ENCODE results near the gene SMIM1. TPM values are rescaled to one million over a fixed set of nuclear protein-coding genes. Genes with fewer than 3 reads are reported as not detected.

SMIM1 gene
- total RNA-seq, 3 donors from 2014 or later (not counting 1 experiment from before 2014, with no cell fraction given): 0.78 to 2.6 (median 1.6) TPM

DNA sequence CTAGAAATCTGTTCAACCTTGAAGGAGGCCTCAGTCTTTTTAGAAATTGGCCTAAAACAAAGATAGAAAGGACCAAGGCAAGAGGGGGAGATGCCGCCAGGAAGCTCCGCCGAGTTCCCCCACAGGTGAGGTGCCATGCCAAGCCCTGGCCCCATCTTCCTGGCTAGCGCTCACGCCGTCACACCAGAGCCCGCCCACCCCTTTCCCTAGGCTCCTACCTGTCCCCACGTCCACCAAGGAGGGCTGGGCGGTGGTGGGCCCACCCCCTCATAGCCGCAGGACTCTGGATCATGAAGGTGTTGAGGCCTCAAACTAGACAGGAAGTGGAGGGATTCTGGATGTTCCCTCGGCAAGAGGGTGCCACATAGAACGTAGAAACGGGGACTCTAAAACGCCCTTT, 35.8 kb upstream of the SMIM1 start:
- no peaks in the 10 kb centered on the region for H3K9me3 ChIP-seq (ENCODE audit: control insufficient read depth, insufficient read depth, low read length)
- H3K4me3 ChIP-seq (ENCODE audit: low read length): no peak overlapping the region
- Mint-ChIP-seq H3K36me3 (no peaks in the 10 kb centered on the region), H3K27me3 (ENCODE audit: low read depth in 2 of 2) (no peaks in the 10 kb centered on the region), H3K9me3 (no peaks in the 10 kb centered on the region), H3K27ac (no peak overlapping the region), H3K4me3 (no peak overlapping the region), H3K4me1 (no peaks in the 10 kb centered on the region)
- H3K4me1 ChIP-seq (ENCODE audit: control insufficient read depth, insufficient read depth, low read length): no peaks in the 10 kb centered on the region
- TF ChIP-seq, protein P1, sequence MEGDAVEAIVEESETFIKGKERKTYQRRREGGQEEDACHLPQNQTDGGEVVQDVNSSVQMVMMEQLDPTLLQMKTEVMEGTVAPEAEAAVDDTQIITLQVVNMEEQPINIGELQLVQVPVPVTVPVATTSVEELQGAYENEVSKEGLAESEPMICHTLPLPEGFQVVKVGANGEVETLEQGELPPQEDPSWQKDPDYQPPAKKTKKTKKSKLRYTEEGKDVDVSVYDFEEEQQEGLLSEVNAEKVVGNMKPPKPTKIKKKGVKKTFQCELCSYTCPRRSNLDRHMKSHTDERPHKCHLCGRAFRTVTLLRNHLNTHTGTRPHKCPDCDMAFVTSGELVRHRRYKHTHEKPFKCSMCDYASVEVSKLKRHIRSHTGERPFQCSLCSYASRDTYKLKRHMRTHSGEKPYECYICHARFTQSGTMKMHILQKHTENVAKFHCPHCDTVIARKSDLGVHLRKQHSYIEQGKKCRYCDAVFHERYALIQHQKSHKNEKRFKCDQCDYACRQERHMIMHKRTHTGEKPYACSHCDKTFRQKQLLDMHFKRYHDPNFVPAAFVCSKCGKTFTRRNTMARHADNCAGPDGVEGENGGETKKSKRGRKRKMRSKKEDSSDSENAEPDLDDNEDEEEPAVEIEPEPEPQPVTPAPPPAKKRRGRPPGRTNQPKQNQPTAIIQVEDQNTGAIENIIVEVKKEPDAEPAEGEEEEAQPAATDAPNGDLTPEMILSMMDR (IDR thresholded peaks at IDR 0.05): no peak
- DNase-seq (no peak), ATAC-seq (no peak)
- H3K27ac ChIP-seq (ENCODE audit: low read length): no peak overlapping the region
- no peaks in the 10 kb centered on the region for H3K27me3 ChIP-seq (ENCODE audit: control insufficient read depth, insufficient read depth, low read length)
- H3K36me3 ChIP-seq (ENCODE audit: control insufficient read depth, insufficient read depth, low read length): peaks cover 15% of the 10 kb centered on the region
- WGBS (ENCODE audit: insufficient coverage): 92% methylated on average over 14 of the region's 14 CpGs
- intact Hi-C loops (cut with micrococcal nuclease): no loop called here

DNA sequence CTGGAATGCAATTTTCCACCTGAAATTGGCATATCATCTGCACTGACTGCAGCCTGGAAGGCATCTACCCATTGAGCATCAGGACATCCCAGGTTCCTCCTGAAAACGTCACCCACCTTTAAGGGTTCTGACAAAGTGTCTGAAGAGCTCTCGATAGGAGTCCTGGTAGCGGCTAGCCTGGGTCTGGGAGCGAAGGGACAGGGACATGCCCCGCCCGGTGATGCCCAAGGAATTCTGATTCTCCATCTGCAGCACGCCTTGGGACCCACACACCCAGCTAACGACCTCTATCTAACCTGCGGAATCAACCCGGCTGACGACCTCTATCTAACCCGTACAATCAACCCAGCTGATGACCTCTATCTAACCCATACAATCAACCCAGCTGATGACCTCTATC, 33.6 kb upstream of the SMIM1 start:
- Histone ChIP-seq H3K36me3 (ENCODE audit: control insufficient read depth, insufficient read depth, low read length) (peaks cover 18% of the 10 kb centered on the region), H3K4me3 (ENCODE audit: low read length) (no peak overlapping the region), H3K9me3 (ENCODE audit: control insufficient read depth, insufficient read depth, low read length) (no peaks in the 10 kb centered on the region), H3K4me1 (ENCODE audit: control insufficient read depth, insufficient read depth, low read length) (no peaks in the 10 kb centered on the region), H3K27ac (ENCODE audit: low read length) (no peak overlapping the region), H3K27me3 (ENCODE audit: control insufficient read depth, insufficient read depth, low read length) (no peaks in the 10 kb centered on the region)
- intact Hi-C loops (cut with micrococcal nuclease): no loop called here
- Mint-ChIP-seq H3K4me3 (no peak overlapping the region), H3K4me1 (peaks cover 0 to 5% of the 10 kb centered on the region in 2 donors), H3K27me3 (ENCODE audit: low read depth in 2 of 2) (no peaks in the 10 kb centered on the region), H3K27ac (no peak overlapping the region), H3K36me3 (no peaks in the 10 kb centered on the region), H3K9me3 (no peaks in the 10 kb centered on the region)
- DNase-seq: no peak
- WGBS (ENCODE audit: insufficient coverage): 93% methylated on average over 12 of the region's 12 CpGs
- ATAC-seq: no peak
- TF ChIP-seq, protein P1 (IDR thresholded peaks at IDR 0.05): no peak

DNA sequence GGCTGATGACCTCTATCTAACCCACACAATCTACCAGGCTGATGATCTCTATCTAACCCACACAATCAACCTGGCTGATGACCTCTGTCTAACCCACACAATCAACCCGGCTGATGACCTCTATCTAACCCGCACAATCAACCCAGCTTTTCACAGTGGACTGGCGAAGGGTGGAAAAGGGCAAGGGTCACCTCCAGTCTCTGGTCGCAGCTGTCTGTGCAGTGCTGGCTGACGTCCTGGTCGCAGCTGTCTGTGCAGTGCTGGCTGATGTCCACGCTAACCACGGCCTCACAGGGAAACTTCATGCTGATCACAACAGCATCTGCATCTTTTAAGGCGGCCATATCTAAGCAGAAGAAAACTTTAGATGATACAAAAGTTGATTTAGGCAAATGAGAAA, 32.5 kb upstream of the SMIM1 start:
- 92% methylated on average over 9 of the region's 9 CpGs for WGBS (ENCODE audit: insufficient coverage)
- Histone ChIP-seq H3K4me1 (ENCODE audit: control insufficient read depth, insufficient read depth, low read length) (no peaks in the 10 kb centered on the region), H3K9me3 (ENCODE audit: control insufficient read depth, insufficient read depth, low read length) (no peaks in the 10 kb centered on the region), H3K27ac (ENCODE audit: low read length) (no peak overlapping the region), H3K4me3 (ENCODE audit: low read length) (no peak overlapping the region), H3K27me3 (ENCODE audit: control insufficient read depth, insufficient read depth, low read length) (no peaks in the 10 kb centered on the region), H3K36me3 (ENCODE audit: control insufficient read depth, insufficient read depth, low read length) (peaks cover 18% of the 10 kb centered on the region)
- intact Hi-C loops (cut with micrococcal nuclease): no loop called here
- H3K27me3 Mint-ChIP-seq (ENCODE audit: low read depth in 2 of 2): no peaks in the 10 kb centered on the region
- peaks cover 6 to 9% of the 10 kb centered on the region in 2 donors for H3K4me1 Mint-ChIP-seq
- H3K9me3 Mint-ChIP-seq: no peaks in the 10 kb centered on the region
- DNase-seq (no peak), ATAC-seq (no peak)
- no peaks in the 10 kb centered on the region for H3K36me3 Mint-ChIP-seq
- H3K27ac Mint-ChIP-seq: no peak overlapping the region
- TF ChIP-seq, protein P1 (IDR thresholded peaks at IDR 0.05): no peak
- H3K4me3 Mint-ChIP-seq: no peak overlapping the region

DNA sequence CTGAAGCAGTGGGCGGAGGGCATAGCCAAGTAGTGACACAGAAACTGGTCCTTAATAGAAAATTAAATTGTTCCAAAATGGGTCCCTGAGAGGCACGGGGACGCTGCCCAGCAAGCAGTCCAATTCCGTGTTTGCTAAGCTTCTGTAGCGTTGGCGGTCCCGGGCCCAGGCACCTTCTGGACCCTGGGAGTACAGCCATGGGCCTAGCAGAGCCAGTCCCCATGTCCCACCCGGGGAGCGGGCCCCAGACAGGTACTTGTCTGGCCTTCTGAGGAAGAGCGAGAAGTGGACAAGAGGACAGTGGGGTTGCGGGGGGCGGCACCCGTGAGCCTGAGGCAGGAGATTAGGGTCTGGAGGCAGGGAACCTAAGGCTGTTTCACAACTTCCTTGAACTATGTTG, 31.8 kb upstream of the SMIM1 start:
- DNase-seq (no peak), ATAC-seq (no peak)
- no peaks in the 10 kb centered on the region for H3K36me3 Mint-ChIP-seq
- H3K27ac Mint-ChIP-seq: no peak overlapping the region
- peaks cover 13 to 16% of the 10 kb centered on the region in 2 donors for H3K4me1 Mint-ChIP-seq
- peaks cover 18% of the 10 kb centered on the region for H3K36me3 ChIP-seq (ENCODE audit: control insufficient read depth, insufficient read depth, low read length)
- no peaks in the 10 kb centered on the region for H3K4me1 ChIP-seq (ENCODE audit: control insufficient read depth, insufficient read depth, low read length)
- no peaks in the 10 kb centered on the region for H3K27me3 Mint-ChIP-seq (ENCODE audit: low read depth in 2 of 2)
- H3K4me3 Mint-ChIP-seq: no peak overlapping the region
- H3K9me3 Mint-ChIP-seq: no peaks in the 10 kb centered on the region
- WGBS (ENCODE audit: insufficient coverage): 96% methylated on average over 13 of the region's 13 CpGs
- TF ChIP-seq, protein P1 (IDR thresholded peaks at IDR 0.05): no peak
- intact Hi-C loops (cut with micrococcal nuclease): no loop called here
- no peak overlapping the region for H3K4me3 ChIP-seq (ENCODE audit: low read length)
- H3K27ac ChIP-seq (ENCODE audit: low read length): no peak overlapping the region
- no peaks in the 10 kb centered on the region for H3K27me3 ChIP-seq (ENCODE audit: control insufficient read depth, insufficient read depth, low read length)
- no peaks in the 10 kb centered on the region for H3K9me3 ChIP-seq (ENCODE audit: control insufficient read depth, insufficient read depth, low read length)

Measured in natural killer cell (primary cell).